Ishikawa (cell line): Measurements from ENCODE around the gene AKAP7.

ENCODE experiments used
- CEBPB ChIP-seq: IDR thresholded peaks from 2 replicates; pipeline ENCODE4 v1.6.1; 2012
- CREB1 ChIP-seq: IDR thresholded peaks from 2 replicates; pipeline ENCODE4 v1.6.1; 2012; ENCODE audit warnings: low read depth
- EGR1 ChIP-seq: IDR thresholded peaks from 2 replicates; pipeline ENCODE4 v1.6.1; 2012
- EP300 ChIP-seq: IDR thresholded peaks from 2 replicates; pipeline ENCODE4 v1.6.1; 2012; ENCODE audit warnings: borderline replicate concordance
- FOXM1 ChIP-seq: IDR thresholded peaks from 2 replicates; pipeline ENCODE4 v1.6.1; 2012; ENCODE audit warnings: low read depth, borderline replicate concordance
- MAX ChIP-seq: IDR thresholded peaks from 2 replicates; pipeline ENCODE4 v1.6.1; 2012
- NFIC ChIP-seq: IDR thresholded peaks from 2 replicates; pipeline ENCODE4 v1.6.1; 2012
- RAD21 ChIP-seq: IDR thresholded peaks from 2 replicates; pipeline ENCODE4 v1.6.1; 2012; ENCODE audit warnings: low read depth
- REST ChIP-seq: IDR thresholded peaks from 2 replicates; pipeline ENCODE4 v1.6.1; 2012; ENCODE audit warnings: low read depth, mild to moderate bottlenecking
- TAF1 ChIP-seq: IDR thresholded peaks from 2 replicates; pipeline ENCODE4 v1.6.1; 2012; ENCODE audit warnings: low read depth, mild to moderate bottlenecking
- TCF12 ChIP-seq: IDR thresholded peaks from 2 replicates; pipeline ENCODE4 v1.6.1; 2012; ENCODE audit warnings: low read depth
- TEAD4 ChIP-seq: IDR thresholded peaks from 2 replicates; pipeline ENCODE4 v1.6.1; 2012
- USF1 ChIP-seq: IDR thresholded peaks from 2 replicates; pipeline ENCODE4 v1.6.1; 2012
- YY1 ChIP-seq: IDR thresholded peaks from 2 replicates; pipeline ENCODE4 v1.6.1; 2012; ENCODE audit warnings: low read depth
- ZBTB7A ChIP-seq: IDR thresholded peaks from 2 replicates; pipeline ENCODE4 v1.6.1; 2012; ENCODE audit warnings: low read depth

Gene AKAP7

GRCh38 chr6:131103901-131104300, 31.4 kb upstream of the AKAP7 start:
- TF ChIP-seq CEBPB, result no peak
- TF ChIP-seq TCF12, result no peak
- no peak for TF ChIP-seq NFIC
- TF ChIP-seq ZBTB7A, result no peak
- no peak for TF ChIP-seq MAX
- TF ChIP-seq YY1, result no peak

- TF ChIP-seq NFIC, result no peak
- no peak for TF ChIP-seq FOXM1
- TF ChIP-seq TCF12, result no peak
- TF ChIP-seq RAD21, result no peak
- no peak for TF ChIP-seq EP300
- TF ChIP-seq USF1, result no peak
- TF ChIP-seq CREB1, result no peak
- no peak for TF ChIP-seq TEAD4
- TF ChIP-seq TAF1, result no peak
- TF ChIP-seq YY1, result no peak
These were observed 28.1 kb upstream of the AKAP7 start for GRCh38 chr6:131107151-131107550.

GRCh38 chr6:131112249-131112648, 23.0 kb upstream of the AKAP7 start:
- TF ChIP-seq TCF12 (no peak), FOXM1 (no peak), NFIC (no peak), TEAD4 (no peak), RAD21 (no peak), EP300 (no peak), CEBPB (no peak), YY1 (no peak), USF1 (no peak), TAF1 (no peak), REST (no peak), MAX (no peak), EGR1 (no peak), CREB1 (no peak), ZBTB7A (no peak)

- no peak for TF ChIP-seq TCF12
These were observed 19.6 kb upstream of the AKAP7 start for GRCh38 chr6:131115651-131116050.

GRCh38 chr6:131116321-131116720, 18.9 kb upstream of the AKAP7 start:
- TF ChIP-seq RAD21 (no peak), TAF1 (no peak), ZBTB7A (no peak), REST (no peak), EGR1 (no peak), NFIC (no peak), CEBPB (no peak), TEAD4 (no peak), CREB1 (no peak), YY1 (no peak), FOXM1 (no peak), USF1 (no peak), MAX (no peak), EP300 (no peak), TCF12 (no peak)

- peak; percentile 89 for TF ChIP-seq RAD21
- no peak for TF ChIP-seq TCF12
- TF ChIP-seq YY1, result no peak
These were observed 18.4 kb upstream of the AKAP7 start for GRCh38 chr6:131116755-131117360.
